ENCODE results near the gene TRPM3.

DNA sequence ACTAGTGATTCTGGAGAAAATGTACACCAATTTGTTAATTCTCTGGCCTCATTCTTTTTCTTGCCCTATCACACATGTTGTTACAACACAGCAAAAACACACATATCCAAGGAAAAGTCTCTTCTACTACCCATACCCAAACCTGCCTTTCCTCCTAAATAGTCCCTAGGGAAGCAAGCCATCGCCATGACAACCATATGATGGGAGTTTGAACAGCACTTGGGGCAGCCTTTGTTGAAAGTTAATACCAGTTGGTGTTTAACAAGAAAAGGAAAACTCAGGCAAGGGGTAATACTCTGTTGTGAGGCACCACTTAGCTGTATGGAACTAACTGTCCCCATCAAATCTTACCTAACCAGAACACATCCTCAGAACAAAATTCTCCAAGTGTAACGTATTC lies 1.7 kb downstream of the TRPM3 start:
- TF ChIP-seq, protein P1, sequence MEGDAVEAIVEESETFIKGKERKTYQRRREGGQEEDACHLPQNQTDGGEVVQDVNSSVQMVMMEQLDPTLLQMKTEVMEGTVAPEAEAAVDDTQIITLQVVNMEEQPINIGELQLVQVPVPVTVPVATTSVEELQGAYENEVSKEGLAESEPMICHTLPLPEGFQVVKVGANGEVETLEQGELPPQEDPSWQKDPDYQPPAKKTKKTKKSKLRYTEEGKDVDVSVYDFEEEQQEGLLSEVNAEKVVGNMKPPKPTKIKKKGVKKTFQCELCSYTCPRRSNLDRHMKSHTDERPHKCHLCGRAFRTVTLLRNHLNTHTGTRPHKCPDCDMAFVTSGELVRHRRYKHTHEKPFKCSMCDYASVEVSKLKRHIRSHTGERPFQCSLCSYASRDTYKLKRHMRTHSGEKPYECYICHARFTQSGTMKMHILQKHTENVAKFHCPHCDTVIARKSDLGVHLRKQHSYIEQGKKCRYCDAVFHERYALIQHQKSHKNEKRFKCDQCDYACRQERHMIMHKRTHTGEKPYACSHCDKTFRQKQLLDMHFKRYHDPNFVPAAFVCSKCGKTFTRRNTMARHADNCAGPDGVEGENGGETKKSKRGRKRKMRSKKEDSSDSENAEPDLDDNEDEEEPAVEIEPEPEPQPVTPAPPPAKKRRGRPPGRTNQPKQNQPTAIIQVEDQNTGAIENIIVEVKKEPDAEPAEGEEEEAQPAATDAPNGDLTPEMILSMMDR (IDR thresholded peaks at IDR 0.05 in 4 of 5, conservative IDR thresholded peaks at IDR 0.05 in 1 of 5): no peak
- no peak for TF ChIP-seq POLR2A (IDR thresholded peaks at IDR 0.05)

Measured in gastrocnemius medialis (tissue), 4 donors.